Neural cell (in vitro differentiated cells): ENCODE results near the gene RRAS2. TPM values are rescaled to one million over a fixed set of nuclear protein-coding genes. Genes with fewer than 3 reads are reported as not detected.

Experiments
- H2AFZ ChIP-seq: fragments of 200-600, 300-800 bp; sonication (generic), shearing (Covaris generic); 2 replicates; pipeline ENCODE4 v1.6.0; 2014; ENCODE audit warnings: low read depth, mild to moderate bottlenecking, antibody characterized with exemption, low read length, moderate library complexity
- H3F3A ChIP-seq: fragments of 200-600 bp; shearing (Covaris generic); 2 replicates; pipeline ENCODE4 v1.6.1; 2016; ENCODE audit warnings: mild to moderate bottlenecking, moderate library complexity, mixed read lengths, antibody characterized with exemption, low read length; ENCODE audit not compliant: insufficient read depth, poor library complexity, severe bottlenecking
- H3K27ac ChIP-seq: fragments of 200-600, 300-800 bp; sonication (generic), shearing (Covaris generic); 2 replicates; pipeline ENCODE4 v1.5.1; 2014; ENCODE audit warnings: mild to moderate bottlenecking, low read length, moderate library complexity
- H3K27me3 ChIP-seq: fragments of 300-800, 200-600 bp; sonication (generic), shearing (Covaris generic); 2 replicates; pipeline ENCODE4 v1.6.0; 2014; ENCODE audit warnings: mild to moderate bottlenecking, low read depth, low read length, moderate library complexity; ENCODE audit not compliant: insufficient read depth
- H3K36me3 ChIP-seq: fragments of 300-800, 200-600 bp; sonication (generic), shearing (Covaris generic); 2 replicates; pipeline ENCODE4 v1.5.1; 2014; ENCODE audit warnings: mild to moderate bottlenecking, antibody characterized with exemption, low read length, moderate library complexity; ENCODE audit not compliant: insufficient read depth
- H3K4me2 ChIP-seq: fragments of 300-800, 200-600 bp; sonication (generic), shearing (Covaris generic); 2 replicates; pipeline ENCODE4 v1.6.0; 2014; ENCODE audit warnings: mild to moderate bottlenecking, low read length
- H3K4me3 ChIP-seq: fragments of 300-800, 200-600 bp; sonication (generic), shearing (Covaris generic); 2 replicates; pipeline ENCODE4 v1.5.1; 2014; ENCODE audit warnings: mild to moderate bottlenecking, low read length, moderate library complexity
- H3K79me2 ChIP-seq: fragments of 200-600 bp; shearing (Covaris generic); replicated peaks from 2 replicates; pipeline ENCODE4 v1.6.0; 2014; ENCODE audit warnings: mild to moderate bottlenecking, low read length, moderate library complexity; ENCODE audit not compliant: insufficient read depth
- H3K9ac ChIP-seq: fragments of 300-800, 200-600 bp; sonication (generic), shearing (Covaris generic); 2 replicates; pipeline ENCODE4 v1.6.1; 2016; ENCODE audit warnings: mild to moderate bottlenecking, low read length, mixed read lengths
- H3K9me2 ChIP-seq: fragments of 200-600 bp; shearing (Covaris generic); 2 replicates; pipeline ENCODE4 v1.6.1; 2016; ENCODE audit warnings: mild to moderate bottlenecking, low read length, mixed read lengths; ENCODE audit not compliant: insufficient read depth
- H3K9me3 ChIP-seq: fragments of 200-600, 300-800 bp; sonication (generic), shearing (Covaris generic); 2 replicates; pipeline ENCODE4 v1.6.1; 2016; ENCODE audit warnings: mild to moderate bottlenecking, mixed run types, low read length, moderate library complexity, mixed read lengths
- H4K20me1 ChIP-seq: fragments of 200-600 bp; shearing (Covaris generic); 2 replicates; pipeline ENCODE4 v1.6.1; 2016; ENCODE audit warnings: mild to moderate bottlenecking, mixed run types; ENCODE audit not compliant: insufficient read depth
- EP300 ChIP-seq: fragments of 450-650 bp; conservative IDR thresholded peaks from 2 replicates; pipeline ENCODE4 v1.6.1; 2014; ENCODE audit warnings: antibody characterized with exemption, mild to moderate bottlenecking, moderate library complexity; ENCODE audit not compliant: poor library complexity, severe bottlenecking
- EZH2 ChIP-seq: fragments of 200-600, 300-800 bp; shearing (Covaris generic), sonication (generic); IDR thresholded peaks from 2 replicates; pipeline ENCODE4 v1.6.1; 2014; ENCODE audit warnings: antibody characterized with exemption, low read length, borderline replicate concordance, mild to moderate bottlenecking; ENCODE audit not compliant: insufficient read depth, poor library complexity, severe bottlenecking
- MXI1 ChIP-seq: fragments of 450-650 bp; conservative IDR thresholded peaks from 2 replicates; pipeline ENCODE4 v1.6.1; 2014; ENCODE audit warnings: antibody characterized with exemption, mild to moderate bottlenecking; ENCODE audit not compliant: poor library complexity, severe bottlenecking
- POLR2AphosphoS5 ChIP-seq: IDR thresholded peaks from 2 replicates; pipeline ENCODE4 v1.6.1; 2012
- RAD21 ChIP-seq: fragments of 450-650 bp; conservative IDR thresholded peaks from 2 replicates; pipeline ENCODE4 v1.6.1; 2014; ENCODE audit warnings: antibody characterized with exemption, mild to moderate bottlenecking, moderate library complexity
- SMC3 ChIP-seq: fragments of 450-650 bp; conservative IDR thresholded peaks from 2 replicates; pipeline ENCODE4 v1.6.1; 2014; ENCODE audit warnings: antibody characterized with exemption, mild to moderate bottlenecking, moderate library complexity; ENCODE audit not compliant: poor library complexity
- TAF1 ChIP-seq: IDR thresholded peaks from 2 replicates; pipeline ENCODE4 v1.6.1; 2012; ENCODE audit warnings: low read depth
- polyA plus RNA-seq: library from polyadenylated mRNA; depleted of rRNA; stranded (reverse); fragments of >200 nt; gene quantifications from 2 replicates; pipeline ENCODE4 v1.2.3, GENCODE V29; 2014
- TF ChIP-seq, protein P1 (sequence below): fragments of 450-650 bp; IDR thresholded peaks from 2 replicates; pipeline ENCODE4 v1.5.1; 2014; ENCODE audit warnings: antibody characterized with exemption, mild to moderate bottlenecking, moderate library complexity; ENCODE audit not compliant: poor library complexity, severe bottlenecking
- TF ChIP-seq, protein P2 (sequence below): IDR thresholded peaks from 2 replicates; pipeline ENCODE4 v1.6.1; 2012; ENCODE audit warnings: borderline replicate concordance

The RRAS2 gene
- polyA plus RNA-seq, 1 donor from 2014 or later = 47.3 TPM

GRCh38 chr11:14347991-14348390 is 11.0 kb downstream of the RRAS2 start:
- Histone ChIP-seq H2AFZ (no peak overlapping the region), H3K79me2 (peaks cover 53% of the 10 kb centered on the region), H3K4me3 (no peak overlapping the region), H3K9me2 (no peaks in the 10 kb centered on the region), H3K36me3 (no peaks in the 10 kb centered on the region), H3K27ac (no peak overlapping the region), H4K20me1 (no peaks in the 10 kb centered on the region), H3K27me3 (no peaks in the 10 kb centered on the region), H3K9ac (no peak overlapping the region), H3F3A (no peaks in the 10 kb centered on the region), H3K9me3 (no peaks in the 10 kb centered on the region), H3K4me2 (no peak overlapping the region)
- TF ChIP-seq RAD21 (no peak), SMC3 (no peak), TAF1 (no peak), POLR2AphosphoS5 (no peak), MXI1 (no peak), EP300 (no peak), EZH2 (no peak)
- TF ChIP-seq, protein P1, sequence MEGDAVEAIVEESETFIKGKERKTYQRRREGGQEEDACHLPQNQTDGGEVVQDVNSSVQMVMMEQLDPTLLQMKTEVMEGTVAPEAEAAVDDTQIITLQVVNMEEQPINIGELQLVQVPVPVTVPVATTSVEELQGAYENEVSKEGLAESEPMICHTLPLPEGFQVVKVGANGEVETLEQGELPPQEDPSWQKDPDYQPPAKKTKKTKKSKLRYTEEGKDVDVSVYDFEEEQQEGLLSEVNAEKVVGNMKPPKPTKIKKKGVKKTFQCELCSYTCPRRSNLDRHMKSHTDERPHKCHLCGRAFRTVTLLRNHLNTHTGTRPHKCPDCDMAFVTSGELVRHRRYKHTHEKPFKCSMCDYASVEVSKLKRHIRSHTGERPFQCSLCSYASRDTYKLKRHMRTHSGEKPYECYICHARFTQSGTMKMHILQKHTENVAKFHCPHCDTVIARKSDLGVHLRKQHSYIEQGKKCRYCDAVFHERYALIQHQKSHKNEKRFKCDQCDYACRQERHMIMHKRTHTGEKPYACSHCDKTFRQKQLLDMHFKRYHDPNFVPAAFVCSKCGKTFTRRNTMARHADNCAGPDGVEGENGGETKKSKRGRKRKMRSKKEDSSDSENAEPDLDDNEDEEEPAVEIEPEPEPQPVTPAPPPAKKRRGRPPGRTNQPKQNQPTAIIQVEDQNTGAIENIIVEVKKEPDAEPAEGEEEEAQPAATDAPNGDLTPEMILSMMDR = no peak
- TF ChIP-seq, protein P2, sequence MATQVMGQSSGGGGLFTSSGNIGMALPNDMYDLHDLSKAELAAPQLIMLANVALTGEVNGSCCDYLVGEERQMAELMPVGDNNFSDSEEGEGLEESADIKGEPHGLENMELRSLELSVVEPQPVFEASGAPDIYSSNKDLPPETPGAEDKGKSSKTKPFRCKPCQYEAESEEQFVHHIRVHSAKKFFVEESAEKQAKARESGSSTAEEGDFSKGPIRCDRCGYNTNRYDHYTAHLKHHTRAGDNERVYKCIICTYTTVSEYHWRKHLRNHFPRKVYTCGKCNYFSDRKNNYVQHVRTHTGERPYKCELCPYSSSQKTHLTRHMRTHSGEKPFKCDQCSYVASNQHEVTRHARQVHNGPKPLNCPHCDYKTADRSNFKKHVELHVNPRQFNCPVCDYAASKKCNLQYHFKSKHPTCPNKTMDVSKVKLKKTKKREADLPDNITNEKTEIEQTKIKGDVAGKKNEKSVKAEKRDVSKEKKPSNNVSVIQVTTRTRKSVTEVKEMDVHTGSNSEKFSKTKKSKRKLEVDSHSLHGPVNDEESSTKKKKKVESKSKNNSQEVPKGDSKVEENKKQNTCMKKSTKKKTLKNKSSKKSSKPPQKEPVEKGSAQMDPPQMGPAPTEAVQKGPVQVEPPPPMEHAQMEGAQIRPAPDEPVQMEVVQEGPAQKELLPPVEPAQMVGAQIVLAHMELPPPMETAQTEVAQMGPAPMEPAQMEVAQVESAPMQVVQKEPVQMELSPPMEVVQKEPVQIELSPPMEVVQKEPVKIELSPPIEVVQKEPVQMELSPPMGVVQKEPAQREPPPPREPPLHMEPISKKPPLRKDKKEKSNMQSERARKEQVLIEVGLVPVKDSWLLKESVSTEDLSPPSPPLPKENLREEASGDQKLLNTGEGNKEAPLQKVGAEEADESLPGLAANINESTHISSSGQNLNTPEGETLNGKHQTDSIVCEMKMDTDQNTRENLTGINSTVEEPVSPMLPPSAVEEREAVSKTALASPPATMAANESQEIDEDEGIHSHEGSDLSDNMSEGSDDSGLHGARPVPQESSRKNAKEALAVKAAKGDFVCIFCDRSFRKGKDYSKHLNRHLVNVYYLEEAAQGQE = no peak

DNA sequence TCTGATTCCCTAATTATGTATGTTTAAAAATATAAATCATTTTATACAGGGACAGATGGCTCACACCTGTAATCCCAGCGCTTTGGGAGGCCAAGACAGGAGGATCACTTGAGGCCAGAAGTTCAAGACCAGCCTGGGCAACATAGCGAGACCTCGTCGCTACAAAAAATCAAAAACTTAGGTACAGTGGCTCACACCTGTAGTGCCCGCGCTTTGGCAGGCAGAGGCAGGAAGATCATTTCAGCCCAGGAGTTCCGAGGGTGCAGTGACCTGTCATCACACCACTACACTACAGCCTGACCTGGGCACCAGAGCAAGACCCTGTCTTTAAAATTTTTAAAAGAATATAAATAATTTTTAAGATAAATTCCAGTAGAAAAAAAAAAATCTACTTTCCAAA is 11.5 kb downstream of the RRAS2 start:
- Histone ChIP-seq H3K79me2 (peaks cover 57% of the 10 kb centered on the region), H3K27me3 (no peaks in the 10 kb centered on the region), H3K9me2 (no peaks in the 10 kb centered on the region), H3K9ac (no peak overlapping the region), H3K27ac (no peak overlapping the region), H2AFZ (no peak overlapping the region), H3K36me3 (no peaks in the 10 kb centered on the region), H3K4me2 (no peak overlapping the region), H3F3A (no peaks in the 10 kb centered on the region), H4K20me1 (no peaks in the 10 kb centered on the region), H3K9me3 (no peaks in the 10 kb centered on the region), H3K4me3 (no peak overlapping the region)
- TF ChIP-seq MXI1 (no peak), EZH2 (no peak), RAD21 (no peak), POLR2AphosphoS5 (no peak), SMC3 (no peak), EP300 (no peak), TAF1 (no peak)
- TF ChIP-seq, protein P1 = no peak
- TF ChIP-seq, protein P2 = no peak
